Hepatocyte (in vitro differentiated cells): ENCODE results near the gene C11orf71. TPM values are rescaled to one million over a fixed set of nuclear protein-coding genes. Genes with fewer than 3 reads are reported as not detected.

Source experiments
- DNase-seq: peaks from one replicate; pipeline ENCODE4 v3.0.0-alpha.2; 2016; ENCODE audit warnings: low spot score
- H2AFZ ChIP-seq: fragments of 200-600 bp; sonication (generic); 2 replicates; pipeline ENCODE4 v1.6.0; 2016; ENCODE audit warnings: antibody characterized with exemption, mild to moderate bottlenecking
- H3K27ac ChIP-seq: fragments of 200-600 bp; sonication (generic); 2 replicates; pipeline ENCODE4 v1.5.1; 2016; ENCODE audit warnings: mild to moderate bottlenecking
- H3K27me3 ChIP-seq: fragments of 200-600 bp; sonication (generic); 2 replicates; pipeline ENCODE4 v1.6.1; 2016
- H3K36me3 ChIP-seq: fragments of 200-600 bp; sonication (generic); replicated peaks from 2 replicates; pipeline ENCODE4 v1.5.1; 2016; ENCODE audit warnings: low read depth; ENCODE audit not compliant: insufficient read depth
- H3K4me1 ChIP-seq: fragments of 200-600 bp; sonication (generic); 2 replicates; pipeline ENCODE4 v1.5.1; 2016; ENCODE audit warnings: mild to moderate bottlenecking, moderate library complexity; ENCODE audit not compliant: insufficient read depth
- H3K4me2 ChIP-seq: fragments of 200-600 bp; sonication (generic); 2 replicates; pipeline ENCODE4 v1.6.0; 2016
- H3K4me3 ChIP-seq: fragments of 200-600 bp; sonication (generic); 2 replicates; pipeline ENCODE4 v1.5.1; 2016; ENCODE audit warnings: mild to moderate bottlenecking
- H3K79me2 ChIP-seq: fragments of 200-600 bp; sonication (generic); 2 replicates; pipeline ENCODE4 v1.6.0; 2017; ENCODE audit warnings: mild to moderate bottlenecking
- H3K9me2 ChIP-seq: fragments of 200-600 bp; sonication (generic); replicated peaks from 2 replicates; pipeline ENCODE4 v1.6.0; 2017; ENCODE audit warnings: mild to moderate bottlenecking; ENCODE audit not compliant: insufficient read depth
- H3K9me3 ChIP-seq: fragments of 200-600 bp; sonication (generic); 2 replicates; pipeline ENCODE4 v1.5.1; 2016; ENCODE audit warnings: low read depth, mild to moderate bottlenecking
- H4K20me1 ChIP-seq: fragments of 200-600 bp; sonication (generic); 2 replicates; pipeline ENCODE4 v1.6.0; 2016; ENCODE audit warnings: mild to moderate bottlenecking; ENCODE audit not compliant: insufficient read depth, poor library complexity, severe bottlenecking
- EZH2 ChIP-seq: fragments of 200-600 bp; sonication (generic); IDR thresholded peaks from 2 replicates; pipeline ENCODE4 v1.6.1; 2016; ENCODE audit warnings: antibody characterized with exemption, mild to moderate bottlenecking, borderline replicate concordance
- EZH2phosphoT487 ChIP-seq: fragments of 200-600 bp; sonication (generic); IDR thresholded peaks from one replicate; pipeline ENCODE4 v1.6.1; 2018; ENCODE audit warnings: antibody characterized with exemption, mild to moderate bottlenecking, low read depth, moderate library complexity; ENCODE audit not compliant: unreplicated experiment, severe bottlenecking
- WGBS: methylation state at CpG from one replicate; pipeline ENCODE4 v1.1.6; 2016; ENCODE audit warnings: low lambda C conversion rate; ENCODE audit errors: missing lambda C conversion rate; 5-methylcytosine and 5-hydroxymethylcytosine counted together
- polyA plus RNA-seq: library from polyadenylated mRNA; unstranded; fragments of >200 nt; fragmentation: Nextera tagmentation; extraction: Ambion mirVana; gene quantifications from 2 replicates; pipeline ENCODE4 v1.2.1, GENCODE V29; 2016
- total RNA-seq: library from RNA; depleted of rRNA; stranded (reverse); fragments of >200 nt; gene quantifications from 2 replicates; pipeline ENCODE4 v1.2.3, GENCODE V29; 2014
- TF ChIP-seq, protein P1 (sequence below): fragments of 200-600 bp; sonication (generic); IDR thresholded peaks from 2 replicates; pipeline ENCODE4 v1.5.1; 2016; ENCODE audit warnings: antibody characterized with exemption, mild to moderate bottlenecking; ENCODE audit not compliant: poor library complexity

The C11orf71 gene
- total and polyA plus RNA-seq, 2 experiments from 2014 or later, result 6.4 to 8.1 TPM

DNA sequence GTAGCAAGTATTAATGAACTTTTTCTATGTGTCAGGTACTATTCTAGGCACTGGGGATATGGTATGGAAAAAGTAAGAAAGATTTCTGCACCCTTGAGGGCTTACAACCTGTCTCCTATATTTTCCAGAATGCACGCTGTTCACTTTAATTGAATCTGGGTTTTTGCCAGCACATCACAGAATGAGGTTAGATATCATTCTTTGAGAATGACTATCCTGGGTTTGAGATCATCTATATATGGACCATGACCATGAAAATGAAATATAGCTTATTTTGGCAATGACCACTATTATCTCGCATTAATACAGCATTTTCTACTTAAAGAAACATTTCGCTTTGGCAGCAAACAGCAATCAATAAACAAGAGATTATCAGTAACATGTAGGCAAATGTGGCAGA, 46.9 kb downstream of the C11orf71 start:
- DNase-seq, result no peak
- Histone ChIP-seq H3K9me2 (no peaks in the 10 kb centered on the region), H3K27me3 (no peaks in the 10 kb centered on the region), H4K20me1 (no peaks in the 10 kb centered on the region), H3K27ac (no peak overlapping the region), H3K9me3 (no peaks in the 10 kb centered on the region), H3K79me2 (no peaks in the 10 kb centered on the region), H2AFZ (no peak overlapping the region), H3K4me2 (no peak overlapping the region), H3K4me3 (no peak overlapping the region), H3K36me3 (no peaks in the 10 kb centered on the region), H3K4me1 (no peaks in the 10 kb centered on the region)
- no peak for TF ChIP-seq EZH2
- TF ChIP-seq, protein P1, sequence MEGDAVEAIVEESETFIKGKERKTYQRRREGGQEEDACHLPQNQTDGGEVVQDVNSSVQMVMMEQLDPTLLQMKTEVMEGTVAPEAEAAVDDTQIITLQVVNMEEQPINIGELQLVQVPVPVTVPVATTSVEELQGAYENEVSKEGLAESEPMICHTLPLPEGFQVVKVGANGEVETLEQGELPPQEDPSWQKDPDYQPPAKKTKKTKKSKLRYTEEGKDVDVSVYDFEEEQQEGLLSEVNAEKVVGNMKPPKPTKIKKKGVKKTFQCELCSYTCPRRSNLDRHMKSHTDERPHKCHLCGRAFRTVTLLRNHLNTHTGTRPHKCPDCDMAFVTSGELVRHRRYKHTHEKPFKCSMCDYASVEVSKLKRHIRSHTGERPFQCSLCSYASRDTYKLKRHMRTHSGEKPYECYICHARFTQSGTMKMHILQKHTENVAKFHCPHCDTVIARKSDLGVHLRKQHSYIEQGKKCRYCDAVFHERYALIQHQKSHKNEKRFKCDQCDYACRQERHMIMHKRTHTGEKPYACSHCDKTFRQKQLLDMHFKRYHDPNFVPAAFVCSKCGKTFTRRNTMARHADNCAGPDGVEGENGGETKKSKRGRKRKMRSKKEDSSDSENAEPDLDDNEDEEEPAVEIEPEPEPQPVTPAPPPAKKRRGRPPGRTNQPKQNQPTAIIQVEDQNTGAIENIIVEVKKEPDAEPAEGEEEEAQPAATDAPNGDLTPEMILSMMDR, result no peak
- TF ChIP-seq EZH2phosphoT487, result no peak
- 97% methylated on average over 3 of the region's 3 CpGs for WGBS

DNA sequence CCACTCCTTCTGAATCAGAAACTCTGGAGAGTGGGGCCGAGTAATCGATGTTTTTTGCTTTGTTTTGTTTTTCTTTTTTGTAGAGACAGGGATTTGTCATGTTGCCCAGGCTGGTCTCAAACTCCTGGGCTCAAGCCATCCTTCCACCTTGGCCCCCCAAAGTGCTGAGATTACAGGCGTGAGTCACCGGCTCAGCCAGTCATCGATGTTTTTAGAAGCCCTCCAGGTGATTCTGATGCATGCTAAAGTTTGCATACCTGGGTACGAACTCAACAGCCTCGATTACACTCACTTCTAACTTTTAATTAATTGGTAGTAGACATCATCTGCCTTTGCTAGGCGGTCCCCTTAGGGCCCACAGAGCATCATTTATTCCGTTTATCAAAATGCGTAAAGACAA, 50.3 kb downstream of the C11orf71 start:
- H3K4me3 ChIP-seq, result no peak overlapping the region
- H2AFZ ChIP-seq, result no peak overlapping the region
- no peaks in the 10 kb centered on the region for H3K27me3 ChIP-seq
- no peaks in the 10 kb centered on the region for H3K36me3 ChIP-seq
- H3K4me2 ChIP-seq, result no peak overlapping the region
- H3K9me2 ChIP-seq, result no peaks in the 10 kb centered on the region
- TF ChIP-seq EZH2phosphoT487 (no peak), EZH2 (no peak)
- TF ChIP-seq, protein P1, result no peak
- H3K4me1 ChIP-seq, result no peaks in the 10 kb centered on the region
- no peaks in the 10 kb centered on the region for H3K9me3 ChIP-seq
- H3K27ac ChIP-seq, result no peak overlapping the region
- H4K20me1 ChIP-seq, result no peaks in the 10 kb centered on the region
- WGBS, result 91% methylated on average over 10 of the region's 10 CpGs
- H3K79me2 ChIP-seq, result no peaks in the 10 kb centered on the region
- no peak for DNase-seq

Other genes with a start within 250 kb of the C11orf71 start
- gene NNMT, start 104.1 kb downstream of the C11orf71 start, total RNA-seq, result 115 and 150 TPM in 2 replicates
- 366 and 385 TPM in 2 replicates for gene NNMT, start 104.1 kb downstream of the C11orf71 start, polyA plus RNA-seq
- gene RBM7, start 155 bp upstream of the C11orf71 start, total RNA-seq, result 49.2 and 53.8 TPM in 2 replicates
- gene RBM7, start 155 bp upstream of the C11orf71 start, polyA plus RNA-seq, result 36.2 and 38.2 TPM in 2 replicates
- gene REXO2, start 39.0 kb upstream of the C11orf71 start, total RNA-seq, result 84.4 and 124 TPM in 2 replicates
- 160 and 187 TPM in 2 replicates for gene REXO2, start 39.0 kb upstream of the C11orf71 start, polyA plus RNA-seq
- gene NXPE1, start 159.4 kb upstream of the C11orf71 start, total RNA-seq, result 0.90 and 3.3 TPM in 2 replicates
- gene NXPE1, start 159.4 kb upstream of the C11orf71 start, polyA plus RNA-seq, result 0.61 TPM in 1 of 2 replicates, not detected in the other
- gene NXPE4, start 195.3 kb upstream of the C11orf71 start, total RNA-seq, result 0.10 TPM in 1 of 2 replicates, not detected in the other
- gene NXPE4, start 195.3 kb upstream of the C11orf71 start, polyA plus RNA-seq, result 0.57 and 1.1 TPM in 2 replicates